UCSD-AML1 (cell line): Measurements from ENCODE around the gene PLEKHG4.

Experiments used
- DNase-seq: peaks from one replicate; lab custom pipeline; 2025; ENCODE audit not compliant: unreplicated experiment; lab: John Stamatoyannopoulos, UW

Gene PLEKHG4

GRCh38 chr16:67326115-67326471, 46.8 kb downstream of the PLEKHG4 start:
- DNase-seq = no peak

DNA sequence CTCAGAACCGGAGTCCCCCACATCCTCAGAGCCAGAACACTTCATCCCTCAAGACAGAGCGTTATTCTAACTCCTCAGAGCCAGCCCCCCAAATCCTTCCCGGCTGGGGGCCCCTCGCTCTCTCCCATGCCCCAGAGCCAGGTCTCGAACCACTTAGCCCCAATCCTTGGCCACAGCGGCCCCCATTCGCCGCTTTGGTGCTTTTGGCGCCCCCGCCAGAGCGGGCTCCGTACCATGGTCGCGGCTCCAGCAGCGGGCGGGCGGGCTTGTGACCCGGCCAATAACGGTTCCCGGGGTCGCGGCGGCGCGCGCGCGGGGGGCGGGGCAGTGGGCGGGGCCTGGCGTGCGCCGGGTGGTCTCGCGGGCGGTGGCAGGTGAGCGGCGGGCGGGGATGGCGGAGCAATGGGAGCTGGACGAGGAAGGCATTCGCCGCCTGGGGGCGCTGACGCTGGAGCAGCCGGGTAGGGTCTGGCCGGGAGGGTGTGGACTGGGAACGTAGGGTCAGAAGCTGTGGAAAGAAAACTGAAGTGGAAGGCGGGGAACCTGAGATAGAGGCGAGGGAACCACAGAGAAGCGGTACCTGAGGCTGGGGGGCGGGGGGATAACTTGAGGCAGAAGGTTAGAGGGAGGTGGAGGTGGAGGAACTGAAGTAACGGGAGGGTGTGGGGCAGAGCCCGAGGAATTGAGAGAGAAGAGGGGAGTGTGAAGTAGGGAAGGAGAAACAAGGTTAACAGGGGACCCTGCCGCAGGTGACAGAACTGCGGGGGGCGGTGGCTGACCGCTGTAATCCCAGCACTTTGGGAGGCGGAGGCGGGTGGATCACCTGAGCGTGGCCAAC, 47.4 kb downstream of the PLEKHG4 start, which contains the start of the genes KCTD19 and LRRC36:
KCTD19 (minus strand) TSS at position 270 of the 838 bp plus-strand sequence; CDS start at position 236, 34 bp downstream.
LRRC36 (plus strand) TSS at position 344 of the 838 bp plus-strand sequence; CDS start at position 392, 48 bp downstream.
- DNase-seq = peak; percentile 40

- no peak for DNase-seq
Measured at GRCh38 chr16:67327743-67328142, 48.4 kb downstream of the PLEKHG4 start.

DNA sequence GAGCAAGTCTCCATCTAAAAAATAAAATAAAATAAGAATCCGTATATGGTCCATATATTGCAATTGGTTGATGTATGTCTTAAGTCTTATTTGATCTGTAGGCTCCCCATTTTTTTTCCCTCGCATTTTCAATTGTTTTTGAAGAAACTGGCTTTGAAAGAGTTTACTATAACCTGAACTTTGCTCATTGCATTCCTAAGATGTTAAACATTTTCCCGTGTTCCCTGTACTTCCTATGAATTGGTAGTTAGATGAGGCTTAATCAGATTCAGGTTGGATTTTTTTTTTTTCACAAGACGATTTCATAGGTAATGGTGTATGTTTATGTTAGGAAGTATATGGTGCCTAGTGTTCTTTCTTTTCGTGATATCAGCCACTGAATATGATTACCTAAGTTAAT, 50.6 kb downstream of the PLEKHG4 start:
- no peak for DNase-seq

GRCh38 chr16:67333315-67333714, 54.0 kb downstream of the PLEKHG4 start:
- no peak for DNase-seq

DNA sequence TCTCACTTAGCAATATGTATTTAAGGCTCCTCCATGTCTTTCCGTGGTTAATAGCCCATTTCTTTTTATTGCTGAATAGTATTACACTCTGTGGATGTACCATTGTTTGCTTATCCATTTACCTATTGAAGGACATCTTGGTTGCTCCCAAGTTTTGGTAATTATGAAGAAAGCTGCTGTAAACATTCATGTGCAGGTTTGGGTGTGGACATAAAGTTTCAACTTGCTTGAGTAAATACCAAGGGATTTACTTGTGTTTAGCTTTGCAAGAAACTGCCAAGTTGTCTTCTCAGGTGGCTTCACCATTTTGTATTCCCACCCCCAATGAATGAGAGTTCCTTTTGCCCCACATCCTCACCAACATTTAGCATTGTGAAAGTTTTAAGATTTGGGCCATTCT, 56.8 kb downstream of the PLEKHG4 start:
- no peak for DNase-seq

DNA sequence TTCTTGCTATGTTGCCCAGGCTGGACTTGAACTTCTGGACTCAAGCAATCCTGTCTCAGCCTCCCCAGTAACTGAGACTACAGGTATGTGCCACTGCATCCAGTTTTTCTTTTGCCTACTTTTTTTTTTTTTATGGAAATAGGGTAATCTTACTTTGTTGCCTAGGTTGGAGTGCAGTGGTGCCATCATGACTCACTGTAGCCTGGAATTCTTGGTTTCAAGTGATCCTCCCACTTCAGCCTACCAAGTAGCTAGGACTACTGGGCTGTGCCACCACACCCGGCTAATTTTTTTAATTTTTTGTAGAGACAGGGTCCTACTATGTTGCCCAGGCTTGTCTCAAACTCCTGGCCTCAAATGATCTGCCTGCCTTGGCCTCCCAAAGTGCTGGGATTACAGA, 57.3 kb downstream of the PLEKHG4 start:
- DNase-seq = no peak
